PFSK-1 (cell line): ENCODE results near the gene CCL15.

Experiments used
- FOXP2 ChIP-seq: optimal IDR thresholded peaks from 2 replicates; pipeline ENCODE3; 2011; ENCODE audit warnings: borderline replicate concordance, control low read depth, inconsistent platforms; ENCODE audit not compliant: insufficient read depth; ENCODE audit errors: extremely low read length, extremely low read depth
- POLR2AphosphoS5 ChIP-seq: IDR thresholded peaks from 2 replicates; pipeline ENCODE4 v1.6.1; 2012; ENCODE audit warnings: low read depth, mild to moderate bottlenecking, control low read depth, low read length, moderate library complexity
- SIN3A ChIP-seq: IDR thresholded peaks from 2 replicates; pipeline ENCODE4 v1.6.1; 2012; ENCODE audit warnings: mild to moderate bottlenecking, low read length, moderate library complexity, borderline replicate concordance; ENCODE audit not compliant: insufficient read depth
- TAF1 ChIP-seq: IDR thresholded peaks from 2 replicates; pipeline ENCODE4 v1.6.1; 2012; ENCODE audit warnings: low read length, control low read depth, borderline replicate concordance; ENCODE audit not compliant: insufficient read depth
- TF ChIP-seq, protein P1 (sequence below), 2 experiments: IDR thresholded peaks; 2 replicates each; pipeline versions ENCODE4 v1.6.1 to v1.8.0; 2011 to 2012; ENCODE audit warnings: low read depth in 2 of 2, low read length in 2 of 2, control low read depth in 1 of 2, inconsistent platforms in 1 of 2, mild to moderate bottlenecking in 1 of 2, moderate library complexity in 1 of 2; ENCODE audit not compliant: insufficient read depth in 1 of 2

CCL15 gene

DNA sequence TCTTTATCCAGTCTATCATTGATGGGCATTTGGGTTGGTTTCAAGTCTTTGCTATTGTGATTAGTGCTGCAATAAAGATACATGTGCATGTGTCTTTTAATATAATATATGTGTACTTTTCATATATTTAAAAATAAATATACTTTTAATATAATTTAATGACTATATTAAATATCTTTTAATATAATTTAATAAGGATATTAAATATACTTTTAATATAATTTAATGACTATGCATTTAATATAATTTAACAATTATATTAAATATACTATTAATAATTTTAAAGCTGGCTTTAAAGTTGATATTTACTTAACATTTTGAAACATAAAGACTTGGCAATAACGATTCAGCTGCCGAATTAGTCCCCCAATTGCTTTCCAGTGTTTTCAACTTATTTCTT, 15.2 kb upstream of the CCL15 start:
- TF ChIP-seq FOXP2 (no peak), TAF1 (no peak), POLR2AphosphoS5 (no peak), SIN3A (no peak)
- TF ChIP-seq, protein P1, sequence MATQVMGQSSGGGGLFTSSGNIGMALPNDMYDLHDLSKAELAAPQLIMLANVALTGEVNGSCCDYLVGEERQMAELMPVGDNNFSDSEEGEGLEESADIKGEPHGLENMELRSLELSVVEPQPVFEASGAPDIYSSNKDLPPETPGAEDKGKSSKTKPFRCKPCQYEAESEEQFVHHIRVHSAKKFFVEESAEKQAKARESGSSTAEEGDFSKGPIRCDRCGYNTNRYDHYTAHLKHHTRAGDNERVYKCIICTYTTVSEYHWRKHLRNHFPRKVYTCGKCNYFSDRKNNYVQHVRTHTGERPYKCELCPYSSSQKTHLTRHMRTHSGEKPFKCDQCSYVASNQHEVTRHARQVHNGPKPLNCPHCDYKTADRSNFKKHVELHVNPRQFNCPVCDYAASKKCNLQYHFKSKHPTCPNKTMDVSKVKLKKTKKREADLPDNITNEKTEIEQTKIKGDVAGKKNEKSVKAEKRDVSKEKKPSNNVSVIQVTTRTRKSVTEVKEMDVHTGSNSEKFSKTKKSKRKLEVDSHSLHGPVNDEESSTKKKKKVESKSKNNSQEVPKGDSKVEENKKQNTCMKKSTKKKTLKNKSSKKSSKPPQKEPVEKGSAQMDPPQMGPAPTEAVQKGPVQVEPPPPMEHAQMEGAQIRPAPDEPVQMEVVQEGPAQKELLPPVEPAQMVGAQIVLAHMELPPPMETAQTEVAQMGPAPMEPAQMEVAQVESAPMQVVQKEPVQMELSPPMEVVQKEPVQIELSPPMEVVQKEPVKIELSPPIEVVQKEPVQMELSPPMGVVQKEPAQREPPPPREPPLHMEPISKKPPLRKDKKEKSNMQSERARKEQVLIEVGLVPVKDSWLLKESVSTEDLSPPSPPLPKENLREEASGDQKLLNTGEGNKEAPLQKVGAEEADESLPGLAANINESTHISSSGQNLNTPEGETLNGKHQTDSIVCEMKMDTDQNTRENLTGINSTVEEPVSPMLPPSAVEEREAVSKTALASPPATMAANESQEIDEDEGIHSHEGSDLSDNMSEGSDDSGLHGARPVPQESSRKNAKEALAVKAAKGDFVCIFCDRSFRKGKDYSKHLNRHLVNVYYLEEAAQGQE (IDR thresholded peaks at IDR 0.05; ENCODE audit: insufficient read depth in 1 of 2, low read depth in 2 of 2, low read length in 2 of 2) = no peak

DNA sequence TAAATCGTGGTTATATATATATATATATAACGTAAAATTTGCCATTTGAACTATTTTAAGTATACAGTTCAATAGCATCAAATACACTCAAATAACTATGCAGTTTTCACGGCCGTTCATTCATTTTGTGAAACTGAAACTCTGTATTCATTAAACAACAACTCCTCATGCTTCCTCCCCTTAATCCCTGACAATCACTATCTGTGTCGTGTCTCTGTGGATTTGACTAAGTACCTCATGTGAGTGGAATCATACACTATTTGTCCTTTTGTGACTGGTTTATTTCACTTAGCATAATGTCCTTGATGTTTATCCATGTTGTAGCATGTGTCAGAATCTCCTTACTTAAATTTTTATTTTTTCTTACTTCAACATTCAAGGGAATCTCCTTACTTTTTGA, 13.6 kb upstream of the CCL15 start:
- TF ChIP-seq FOXP2 = no peak
- TF ChIP-seq, protein P1 (IDR thresholded peaks at IDR 0.05; ENCODE audit: insufficient read depth in 1 of 2, low read depth in 2 of 2, low read length in 2 of 2) = no peak
- no peak for TF ChIP-seq TAF1
- TF ChIP-seq POLR2AphosphoS5 = no peak

DNA sequence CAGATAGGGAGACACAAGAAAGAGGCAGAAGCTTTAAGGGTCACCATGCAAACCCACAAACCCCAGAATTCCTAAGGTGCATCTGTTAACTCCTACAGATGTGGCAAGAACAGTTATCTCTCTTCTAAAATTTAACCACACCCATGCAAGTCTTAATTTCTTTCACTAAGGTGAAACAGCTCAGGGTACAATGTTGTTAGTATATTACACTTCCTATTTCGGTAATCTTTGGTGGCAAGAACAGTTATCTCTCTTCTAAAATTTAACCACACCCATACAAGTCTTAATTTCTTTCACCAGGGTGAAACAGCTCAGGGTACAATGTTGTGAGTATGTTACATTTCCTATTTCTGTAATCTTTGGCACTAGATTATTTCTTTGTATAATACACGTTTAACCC, 9.8 kb upstream of the CCL15 start:
- TF ChIP-seq POLR2AphosphoS5 (no peak), FOXP2 (no peak), SIN3A (no peak), TAF1 (no peak)
- TF ChIP-seq, protein P1 (IDR thresholded peaks at IDR 0.05; ENCODE audit: insufficient read depth in 1 of 2, low read depth in 2 of 2, low read length in 2 of 2) = no peak

DNA sequence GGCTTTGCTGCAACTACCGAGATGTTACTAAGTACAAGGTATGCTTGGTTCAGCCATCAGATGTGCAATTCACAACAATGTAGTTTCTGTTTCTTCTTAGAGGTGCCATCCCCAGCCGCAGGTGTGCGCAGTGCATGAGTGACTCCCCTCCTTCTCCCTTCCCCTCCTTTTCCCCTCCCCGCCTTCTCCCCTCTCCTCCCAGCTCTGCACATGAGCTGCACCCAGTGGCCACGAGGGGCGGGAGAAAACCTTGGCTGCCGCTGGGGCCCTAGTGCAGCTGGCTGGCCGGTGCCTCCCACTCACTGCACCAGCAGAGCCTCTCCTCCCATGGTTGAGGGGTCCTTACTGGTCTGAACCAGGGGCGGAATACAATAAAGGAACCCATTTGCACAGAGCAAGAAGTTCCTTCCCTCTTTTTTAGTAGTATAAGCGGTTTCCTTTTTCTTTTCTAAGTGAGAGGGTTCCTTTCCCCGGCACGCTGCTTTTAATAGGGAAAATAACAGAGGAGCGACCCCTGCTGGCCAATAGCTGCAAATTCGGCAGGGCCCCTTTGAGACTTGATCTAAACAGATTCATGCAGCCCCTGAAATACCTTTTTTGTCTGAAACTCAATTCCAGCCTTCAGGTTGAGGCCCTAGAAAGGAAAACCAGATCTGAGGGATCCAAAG, 7.8 kb upstream of the CCL15 start:
- TF ChIP-seq, protein P1 (IDR thresholded peaks at IDR 0.05; ENCODE audit: insufficient read depth in 1 of 2, low read depth in 2 of 2, low read length in 2 of 2) = no peak
- TF ChIP-seq FOXP2 = no peak
- TF ChIP-seq TAF1 = no peak
- no peak for TF ChIP-seq SIN3A
- no peak for TF ChIP-seq POLR2AphosphoS5
